BLaER1 treated with 17β-estradiol and CSF1 and Interleukin-3, amounts not matched to agents 10 nM and 100 nM (cell line): ENCODE results near the gene SLAMF7.
A peak's percentile ranks its signal among the peaks of the same experiment; 100 is the strongest.
"Not testable (repeated sequence)": the region's sequence is repeated elsewhere in the genome, so short reads cannot be mapped to it uniquely, and the experiment has no call there.

Experiments used
- H3K27ac ChIP-seq, 11 experiments: shearing (Covaris generic); formaldehyde crosslinking; 2 replicates each; pipeline ENCODE4 v1.8.1; 2022
- H3K27me3 ChIP-seq, 11 experiments: shearing (Covaris generic); formaldehyde crosslinking; 2 replicates each; pipeline ENCODE4 v1.8.1; 2022
- H3K36me3 ChIP-seq, 11 experiments: shearing (Covaris generic); formaldehyde crosslinking; 2 replicates each; pipeline ENCODE4 v1.8.1; 2022
- H3K4me1 ChIP-seq, 10 experiments: shearing (Covaris generic); formaldehyde crosslinking; 2 replicates each; pipeline ENCODE4 v1.8.1; 2022
- H3K4me2 ChIP-seq, 11 experiments: shearing (Covaris generic); formaldehyde crosslinking; 2 replicates each; pipeline ENCODE4 v1.8.1; 2022
- H3K4me3 ChIP-seq, 10 experiments: shearing (Covaris generic); formaldehyde crosslinking; 2 replicates each; pipeline ENCODE4 v1.8.1; 2022
- H3K9ac ChIP-seq, 11 experiments: shearing (Covaris generic); formaldehyde crosslinking; 2 replicates each; pipeline ENCODE4 v1.8.1; 2022
- H3K9me3 ChIP-seq, 11 experiments: shearing (Covaris generic); formaldehyde crosslinking; replicated peaks in 1 of 11; 2 replicates each; pipeline ENCODE4 v1.8.1; 2022
- H4K20me1 ChIP-seq, 11 experiments: shearing (Covaris generic); formaldehyde crosslinking; 2 replicates each; pipeline ENCODE4 v1.8.1; 2022
- Cebpa-rat ChIP-seq, 11 experiments: shearing (Covaris generic); IDR thresholded peaks; 2 replicates each; pipeline ENCODE4 v1.8.1; 2022

Gene SLAMF7

GRCh38 chr1:160739098-160739511, at the start of gene SLAMF7:
Gene SLAMF7, plus strand, starts transcription at chr1:160739247. Its CDS starts 55 bp downstream, at chr1:160739302.
- H4K20me1 ChIP-seq, result no peaks in the 10 kb centered on the region

GRCh38 chr1:160692390-160692789, 46.7 kb upstream of the SLAMF7 start:
- H3K27me3 ChIP-seq, H3K9ac ChIP-seq, H3K4me2 ChIP-seq, H3K4me1 ChIP-seq, H3K4me3 ChIP-seq, H3K27ac ChIP-seq: not testable (repeated sequence)
- peaks cover 0 to 31% (median 13%) of the 10 kb centered on the region in 11 experiments; a peak in 11 of 22 replicates for H3K36me3 ChIP-seq
- peaks cover 7 to 25% (median 12%) of the 10 kb centered on the region in 11 experiments; a peak in 20 of 22 replicates for H3K9me3 ChIP-seq
- H4K20me1 ChIP-seq, result peaks cover 0 to 74% (median 0%) of the 10 kb centered on the region in 11 experiments; a peak in 3 of 22 replicates

More at GRCh38 chr1:160739098-160739511, at the start of gene SLAMF7:
- no peaks in the 10 kb centered on the region for H3K36me3 ChIP-seq
- peak within 1 kb of the TSS in 3 of 10 experiments; percentile 12 to 47 (median 42); a peak in 5 of 20 replicates for H3K4me3 ChIP-seq
- no peaks in the 10 kb centered on the region for H3K27me3 ChIP-seq
- no peak for TF ChIP-seq Cebpa-rat (IDR thresholded peaks at IDR 0.05)
- peak within 1 kb of the TSS in 2 of 11 experiments; percentile 27 to 51; a peak in 4 of 22 replicates for H3K27ac ChIP-seq
- H3K4me1 ChIP-seq, result peaks cover 0 to 63% (median 6%) of the 10 kb centered on the region in 10 experiments; a peak in 11 of 20 replicates
- H3K4me2 ChIP-seq, result peak within 1 kb of the TSS in 6 of 11 experiments; percentile 20 to 84 (median 56); a peak in 11 of 22 replicates
- H3K9ac ChIP-seq, result peak within 1 kb of the TSS in 1 of 11 experiments; percentile 39; a peak in 1 of 22 replicates
- peaks cover 13 to 26% (median 18%) of the 10 kb centered on the region in 11 experiments for H3K9me3 ChIP-seq

- Histone ChIP-seq H3K27ac (no peak overlapping the region), H3K9ac (no peak overlapping the region), H3K4me3 (no peak overlapping the region), H3K36me3 (peaks cover 0 to 48% (median 9%) of the 10 kb centered on the region in 11 experiments; a peak in 14 of 22 replicates), H3K4me2 (peak overlapping the region in 2 of 11 experiments; percentile 2 to 8; a peak in 1 of 22 replicates), H3K9me3 (peaks cover 0 to 19% (median 0%) of the 10 kb centered on the region in 11 experiments; a peak in 3 of 22 replicates), H3K27me3 (peaks cover 0 to 49% (median 0%) of the 10 kb centered on the region in 11 experiments; a peak in 5 of 22 replicates), H3K4me1 (peaks cover 36 to 51% (median 38%) of the 10 kb centered on the region in 10 experiments), H4K20me1 (peaks cover 0 to 93% (median 0%) of the 10 kb centered on the region in 11 experiments; a peak in 5 of 22 replicates)
- TF ChIP-seq Cebpa-rat (IDR thresholded peaks at IDR 0.05), result no peak
Measured at GRCh38 chr1:160702100-160702499, 36.9 kb upstream of the SLAMF7 start.

- Histone ChIP-seq H3K4me1 (peaks cover 57 to 72% (median 59%) of the 10 kb centered on the region in 10 experiments), H3K4me3 (no peak overlapping the region), H4K20me1 (peaks cover 0 to 92% (median 0%) of the 10 kb centered on the region in 11 experiments; a peak in 5 of 22 replicates), H3K4me2 (peak overlapping the region; percentile 68 to 99 (median 95)), H3K9me3 (peaks cover 0 to 19% (median 0%) of the 10 kb centered on the region in 11 experiments; a peak in 3 of 22 replicates), H3K27ac (peak overlapping the region in 1 of 11 experiments; percentile 1; a peak in 1 of 22 replicates), H3K9ac (no peak overlapping the region), H3K36me3 (peaks cover 0 to 48% (median 9%) of the 10 kb centered on the region in 11 experiments; a peak in 13 of 22 replicates), H3K27me3 (peaks cover 0 to 41% (median 0%) of the 10 kb centered on the region in 11 experiments; a peak in 5 of 22 replicates)
- peak in 9 of 11 experiments; percentile 41 to 74 (median 62); a peak in 12 of 22 replicates for TF ChIP-seq Cebpa-rat (IDR thresholded peaks at IDR 0.05)
Measured at GRCh38 chr1:160704250-160704649, 34.8 kb upstream of the SLAMF7 start.

- Histone ChIP-seq H4K20me1 (peaks cover 0 to 82% (median 0%) of the 10 kb centered on the region in 11 experiments; a peak in 5 of 22 replicates), H3K4me2 (peak overlapping the region; percentile 72 to 99 (median 95)), H3K36me3 (peaks cover 0 to 48% (median 9%) of the 10 kb centered on the region in 11 experiments; a peak in 13 of 22 replicates), H3K4me1 (peaks cover 67 to 82% (median 69%) of the 10 kb centered on the region in 10 experiments), H3K9me3 (peaks cover 0 to 19% (median 0%) of the 10 kb centered on the region in 11 experiments; a peak in 3 of 22 replicates), H3K27ac (peak overlapping the region in 3 of 11 experiments; percentile 7 to 23 (median 8); a peak in 4 of 22 replicates), H3K27me3 (peaks cover 0 to 36% (median 0%) of the 10 kb centered on the region in 11 experiments; a peak in 5 of 22 replicates)
- H3K4me3 ChIP-seq, H3K9ac ChIP-seq: not testable (repeated sequence)
Measured at GRCh38 chr1:160705212-160705621, 33.8 kb upstream of the SLAMF7 start.

- Histone ChIP-seq H3K4me1 (peaks cover 72 to 87% (median 74%) of the 10 kb centered on the region in 10 experiments), H3K4me3 (no peak overlapping the region), H4K20me1 (peaks cover 0 to 77% (median 0%) of the 10 kb centered on the region in 11 experiments; a peak in 5 of 22 replicates), H3K9me3 (peaks cover 0 to 19% (median 0%) of the 10 kb centered on the region in 11 experiments; a peak in 3 of 22 replicates), H3K36me3 (peaks cover 0 to 48% (median 9%) of the 10 kb centered on the region in 11 experiments; a peak in 13 of 22 replicates), H3K9ac (no peak overlapping the region), H3K4me2 (peak overlapping the region; percentile 72 to 99 (median 95)), H3K27me3 (peaks cover 0 to 35% (median 0%) of the 10 kb centered on the region in 11 experiments; a peak in 5 of 22 replicates), H3K27ac (peak overlapping the region in 1 of 11 experiments; percentile 7; a peak in 3 of 22 replicates)
- TF ChIP-seq Cebpa-rat (IDR thresholded peaks at IDR 0.05), result no peak
Measured at GRCh38 chr1:160705742-160706141, 33.3 kb upstream of the SLAMF7 start.

- H3K27ac ChIP-seq, result peak overlapping the region in 9 of 11 experiments; percentile 24 to 81 (median 65); a peak in 15 of 22 replicates
- peak overlapping the region in 5 of 11 experiments; percentile 29 to 58 (median 31); a peak in 8 of 22 replicates for H3K9ac ChIP-seq
- H3K4me3 ChIP-seq, result peak overlapping the region in 5 of 10 experiments; percentile 3 to 57 (median 20); a peak in 6 of 20 replicates
Measured at GRCh38 chr1:160706526-160707235, 32.4 kb upstream of the SLAMF7 start.

More at GRCh38 chr1:160706526-160707235, 32.4 kb upstream of the SLAMF7 start:
- peak overlapping the region; percentile 72 to 99 (median 95) for H3K4me2 ChIP-seq
- peaks cover 0 to 28% (median 0%) of the 10 kb centered on the region in 11 experiments; a peak in 5 of 22 replicates for H3K27me3 ChIP-seq
- H4K20me1 ChIP-seq, result peaks cover 0 to 68% (median 0%) of the 10 kb centered on the region in 11 experiments; a peak in 5 of 22 replicates
- no peak for TF ChIP-seq Cebpa-rat (IDR thresholded peaks at IDR 0.05)
- peaks cover 81 to 97% (median 84%) of the 10 kb centered on the region in 10 experiments for H3K4me1 ChIP-seq
- peaks cover 0 to 43% (median 8%) of the 10 kb centered on the region in 11 experiments; a peak in 13 of 22 replicates for H3K36me3 ChIP-seq
- peaks cover 0 to 19% (median 0%) of the 10 kb centered on the region in 11 experiments; a peak in 3 of 22 replicates for H3K9me3 ChIP-seq
